ENCODE results near the gene CNOT11. TPM values are rescaled to one million over a fixed set of nuclear protein-coding genes. Genes with fewer than 3 reads are reported as not detected.

Gene CNOT11
- total RNA-seq, 4 donors from 2014 or later, result 26.1 to 32.1 (median 28.7) TPM

DNA sequence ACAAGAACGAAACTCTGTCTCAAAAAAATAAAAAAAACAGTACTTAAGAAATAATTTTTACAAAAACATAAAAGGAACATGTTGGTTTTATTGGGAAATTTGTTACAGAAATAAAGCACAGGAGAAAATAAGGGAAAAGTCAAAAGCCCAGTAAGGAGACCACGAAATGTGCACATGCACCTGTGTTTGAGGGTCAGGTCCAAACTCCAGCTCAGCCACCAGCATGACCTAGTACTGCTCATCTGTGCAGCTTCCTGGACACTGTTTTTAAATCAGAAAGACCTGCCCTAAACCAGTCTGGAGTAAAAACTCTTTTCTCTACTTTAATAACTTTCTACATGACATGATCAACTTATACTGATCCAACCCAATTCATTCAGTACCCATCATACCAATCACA is 34.6 kb downstream of the CNOT11 start:
- no peak overlapping the region for H3K4me3 ChIP-seq (ENCODE audit: low read depth, poor library complexity, severe bottlenecking)
- intact Hi-C loops (cut with DNase I; ENCODE audit: low total_unique reads), result no loop called here
- DNase-seq (ENCODE audit: low spot score in 2 of 2), result no peak
- WGBS, 2 donors, result 91 to 98% methylated on average over 2 of the region's 2 CpGs
- TF ChIP-seq, protein P1, sequence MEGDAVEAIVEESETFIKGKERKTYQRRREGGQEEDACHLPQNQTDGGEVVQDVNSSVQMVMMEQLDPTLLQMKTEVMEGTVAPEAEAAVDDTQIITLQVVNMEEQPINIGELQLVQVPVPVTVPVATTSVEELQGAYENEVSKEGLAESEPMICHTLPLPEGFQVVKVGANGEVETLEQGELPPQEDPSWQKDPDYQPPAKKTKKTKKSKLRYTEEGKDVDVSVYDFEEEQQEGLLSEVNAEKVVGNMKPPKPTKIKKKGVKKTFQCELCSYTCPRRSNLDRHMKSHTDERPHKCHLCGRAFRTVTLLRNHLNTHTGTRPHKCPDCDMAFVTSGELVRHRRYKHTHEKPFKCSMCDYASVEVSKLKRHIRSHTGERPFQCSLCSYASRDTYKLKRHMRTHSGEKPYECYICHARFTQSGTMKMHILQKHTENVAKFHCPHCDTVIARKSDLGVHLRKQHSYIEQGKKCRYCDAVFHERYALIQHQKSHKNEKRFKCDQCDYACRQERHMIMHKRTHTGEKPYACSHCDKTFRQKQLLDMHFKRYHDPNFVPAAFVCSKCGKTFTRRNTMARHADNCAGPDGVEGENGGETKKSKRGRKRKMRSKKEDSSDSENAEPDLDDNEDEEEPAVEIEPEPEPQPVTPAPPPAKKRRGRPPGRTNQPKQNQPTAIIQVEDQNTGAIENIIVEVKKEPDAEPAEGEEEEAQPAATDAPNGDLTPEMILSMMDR (IDR thresholded peaks at IDR 0.05), result no peak
- TF ChIP-seq POLR2A (IDR thresholded peaks at IDR 0.05), result no peak

DNA sequence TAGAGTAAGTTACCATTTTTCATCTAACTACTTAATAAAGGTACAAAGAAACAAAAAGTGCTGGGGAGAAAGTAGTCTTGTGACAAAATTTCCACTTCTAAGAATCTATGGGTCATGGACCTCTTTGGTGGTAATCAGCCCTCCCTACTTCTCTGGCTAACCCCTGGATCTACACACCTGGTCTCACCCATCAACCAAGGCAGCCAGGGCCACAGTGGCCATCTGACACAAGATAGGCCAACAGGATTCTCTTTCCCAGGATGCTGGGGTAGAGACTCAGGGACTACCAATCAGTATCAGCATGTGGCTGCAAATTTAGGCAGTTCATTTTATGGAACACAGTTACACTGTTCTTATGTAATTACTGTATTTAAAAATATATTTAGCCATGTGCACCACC is 38.0 kb downstream of the CNOT11 start:
- DNase-seq (ENCODE audit: low spot score in 2 of 2), result no peak
- intact Hi-C loops (cut with DNase I; ENCODE audit: low total_unique reads), result no loop called here
- TF ChIP-seq POLR2A (IDR thresholded peaks at IDR 0.05), result no peak
- TF ChIP-seq, protein P1 (IDR thresholded peaks at IDR 0.05), result no peak
- H3K4me3 ChIP-seq (ENCODE audit: low read depth, poor library complexity, severe bottlenecking), result no peak overlapping the region

DNA sequence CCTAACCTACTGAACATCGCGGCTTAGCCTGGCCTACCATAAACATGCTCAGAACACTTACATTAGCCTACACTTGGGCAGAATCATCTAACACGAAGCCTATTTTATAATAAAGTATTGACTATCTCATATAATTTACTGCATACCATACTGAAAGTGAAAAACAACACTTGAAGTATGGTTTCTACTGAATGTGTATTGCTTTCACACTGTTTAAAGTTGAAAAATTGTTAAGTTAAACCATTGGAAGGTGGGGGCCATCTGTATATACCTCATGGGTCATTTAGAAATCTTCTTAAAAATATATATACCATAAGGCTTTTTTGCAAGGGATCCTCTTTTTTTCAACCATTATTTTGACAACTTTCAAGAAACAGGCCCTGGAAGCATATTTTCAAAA is 39.3 kb downstream of the CNOT11 start:
- intact Hi-C loops (cut with DNase I; ENCODE audit: low total_unique reads), result no loop called here
- no peak overlapping the region for H3K4me3 ChIP-seq (ENCODE audit: low read depth, poor library complexity, severe bottlenecking)
- TF ChIP-seq, protein P1 (IDR thresholded peaks at IDR 0.05), result no peak
- TF ChIP-seq POLR2A (IDR thresholded peaks at IDR 0.05), result no peak
- DNase-seq (ENCODE audit: low spot score in 2 of 2), result no peak
- 96 to 99% methylated on average over 3 of the region's 3 CpGs for WGBS, 2 donors

DNA sequence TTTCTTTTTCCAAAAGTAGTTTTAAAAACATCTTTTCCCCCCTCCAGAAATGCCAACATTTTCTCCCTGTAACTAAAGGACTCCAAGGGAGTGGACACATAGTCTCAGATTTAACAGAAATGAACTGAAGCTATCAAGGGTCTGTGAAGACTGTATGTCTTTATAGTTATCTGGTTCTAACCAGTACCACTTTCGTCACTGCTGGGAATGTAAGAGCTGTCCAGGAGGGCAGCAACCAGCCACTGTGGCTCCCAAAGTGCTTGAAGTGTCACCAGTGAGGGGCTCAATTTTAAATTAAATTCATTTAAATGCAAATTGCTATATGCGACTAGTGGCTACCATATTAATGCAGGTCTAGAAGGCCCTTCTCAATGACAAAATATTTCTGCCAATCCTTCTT is 40.9 kb downstream of the CNOT11 start:
- no peak overlapping the region for H3K4me3 ChIP-seq (ENCODE audit: low read depth, poor library complexity, severe bottlenecking)
- intact Hi-C loops (cut with DNase I; ENCODE audit: low total_unique reads), result no loop called here
- TF ChIP-seq, protein P1 (IDR thresholded peaks at IDR 0.05), result no peak
- no peak for TF ChIP-seq POLR2A (IDR thresholded peaks at IDR 0.05)
- no peak for DNase-seq (ENCODE audit: low spot score in 2 of 2)
- WGBS, 2 donors, result 93 to 96% methylated on average over 2 of the region's 2 CpGs

DNA sequence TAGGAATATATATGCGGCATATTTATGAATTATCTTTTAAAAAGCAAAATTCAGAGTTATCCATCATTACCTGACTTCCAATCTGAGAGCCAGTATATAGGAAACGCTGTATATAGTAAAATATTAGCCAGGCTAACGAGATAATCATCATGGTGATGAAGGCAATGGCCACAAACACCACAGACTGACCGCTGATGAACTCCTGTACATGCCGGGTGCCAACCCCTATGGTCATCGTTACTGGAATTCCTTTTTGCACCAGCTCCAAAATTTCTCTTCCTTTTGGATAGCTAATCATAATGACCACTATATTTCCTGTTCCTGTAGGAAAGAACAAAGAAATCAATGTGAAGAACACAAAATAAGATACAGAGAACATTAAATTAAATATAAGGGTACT is 42.2 kb downstream of the CNOT11 start:
- intact Hi-C loops (cut with DNase I; ENCODE audit: low total_unique reads), result no loop called here
- 87 to 93% methylated on average over 6 of the region's 6 CpGs for WGBS, 2 donors
- TF ChIP-seq POLR2A (IDR thresholded peaks at IDR 0.05), result no peak
- TF ChIP-seq, protein P1 (IDR thresholded peaks at IDR 0.05), result no peak
- no peak for DNase-seq (ENCODE audit: low spot score in 2 of 2)
- H3K4me3 ChIP-seq (ENCODE audit: low read depth, poor library complexity, severe bottlenecking), result no peak overlapping the region

DNA sequence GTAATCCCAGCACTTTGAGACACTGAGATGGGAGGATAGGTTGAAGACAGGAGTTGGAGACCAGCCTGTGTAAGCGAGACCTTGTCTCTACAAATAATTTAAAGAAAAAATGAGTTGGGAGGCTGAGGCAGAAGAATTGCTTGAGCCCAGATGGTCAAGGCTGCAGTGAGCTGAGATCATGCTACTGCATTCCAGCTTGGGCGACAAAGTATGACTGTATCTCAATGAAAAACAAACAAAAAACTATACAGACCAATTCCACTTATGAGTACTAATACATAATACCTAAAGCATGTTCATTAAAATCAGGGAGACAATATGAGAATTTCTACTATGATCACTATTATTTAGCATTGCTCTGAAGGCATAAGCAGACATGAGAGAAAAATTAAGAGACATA is 43.2 kb downstream of the CNOT11 start:
- DNase-seq (ENCODE audit: low spot score in 2 of 2), result no peak
- no peak overlapping the region for H3K4me3 ChIP-seq (ENCODE audit: low read depth, poor library complexity, severe bottlenecking)
- intact Hi-C loops (cut with DNase I; ENCODE audit: low total_unique reads), result no loop called here
- WGBS, 2 donors, result 69 to 81% methylated on average over 2 of the region's 2 CpGs
- no peak for TF ChIP-seq POLR2A (IDR thresholded peaks at IDR 0.05)
- TF ChIP-seq, protein P1 (IDR thresholded peaks at IDR 0.05), result no peak
